Skin of body (tissue), 2 donors: ENCODE results near the gene CAPN14. TPM values are rescaled to one million over a fixed set of nuclear protein-coding genes. Genes with fewer than 3 reads are reported as not detected.

Experiments used
- DNase-seq: peaks from one replicate; lab custom pipeline; 2025; lab: John Stamatoyannopoulos, UW
- total RNA-seq: library from RNA; depleted of rRNA; stranded (reverse); fragments of >200 nt; gene quantifications from one replicate; pipeline ENCODE4 v1.2.3, GENCODE V29; 2014

CAPN14 gene
- total RNA-seq, 1 donor from 2014 or later: 0.49 TPM

DNA sequence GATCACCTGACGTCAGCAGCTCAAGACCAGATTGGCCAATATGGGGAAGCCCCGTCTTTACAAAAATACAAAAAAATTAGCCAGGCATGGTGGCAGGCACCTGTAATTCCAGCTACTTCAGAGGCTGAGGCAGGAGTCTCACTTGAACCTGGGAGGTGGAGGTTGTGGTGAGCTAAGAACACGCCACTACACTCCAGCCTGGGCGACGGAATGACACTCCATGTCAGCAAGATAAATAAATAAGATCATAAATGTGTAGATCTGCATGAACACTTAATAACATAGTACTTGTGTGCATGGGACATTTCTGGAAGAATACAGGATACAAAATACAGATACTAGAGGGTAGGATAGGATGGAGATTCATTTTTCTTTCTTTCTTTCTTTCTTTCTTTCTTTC is 25.7 kb upstream of the CAPN14 start:
- DNase-seq: no peak

DNA sequence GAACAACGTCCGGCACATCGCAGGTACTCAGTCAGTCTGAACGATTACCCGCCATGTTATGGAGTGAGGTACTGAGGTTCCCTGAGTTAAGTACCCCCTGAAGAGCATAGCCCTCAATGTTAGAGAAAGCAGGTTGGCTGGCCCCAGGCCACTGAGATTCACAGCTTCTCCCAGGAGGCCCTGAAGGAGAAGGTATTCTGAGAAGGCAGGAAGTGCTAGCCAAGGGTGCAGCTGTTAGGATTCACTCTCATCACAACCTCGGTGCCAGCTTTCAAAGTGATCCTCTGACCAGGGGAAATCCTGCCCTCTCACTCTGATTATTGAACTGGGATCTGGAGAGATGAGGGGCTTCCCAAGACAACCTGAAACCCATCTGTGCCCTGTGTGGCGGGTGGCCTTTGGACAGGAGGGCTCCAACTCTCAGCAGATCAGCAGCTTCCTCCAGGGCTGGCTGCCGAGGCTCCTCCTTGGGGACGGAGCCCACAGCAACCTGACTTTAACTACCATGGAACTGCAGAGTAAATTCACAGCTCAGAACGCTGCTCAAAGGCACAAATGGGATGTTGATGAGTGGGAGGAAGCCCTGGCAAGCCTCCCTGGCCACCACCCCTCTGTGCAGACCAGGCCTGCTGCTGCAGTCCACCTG is 24.4 kb upstream of the CAPN14 start:
- no peak for DNase-seq

DNA sequence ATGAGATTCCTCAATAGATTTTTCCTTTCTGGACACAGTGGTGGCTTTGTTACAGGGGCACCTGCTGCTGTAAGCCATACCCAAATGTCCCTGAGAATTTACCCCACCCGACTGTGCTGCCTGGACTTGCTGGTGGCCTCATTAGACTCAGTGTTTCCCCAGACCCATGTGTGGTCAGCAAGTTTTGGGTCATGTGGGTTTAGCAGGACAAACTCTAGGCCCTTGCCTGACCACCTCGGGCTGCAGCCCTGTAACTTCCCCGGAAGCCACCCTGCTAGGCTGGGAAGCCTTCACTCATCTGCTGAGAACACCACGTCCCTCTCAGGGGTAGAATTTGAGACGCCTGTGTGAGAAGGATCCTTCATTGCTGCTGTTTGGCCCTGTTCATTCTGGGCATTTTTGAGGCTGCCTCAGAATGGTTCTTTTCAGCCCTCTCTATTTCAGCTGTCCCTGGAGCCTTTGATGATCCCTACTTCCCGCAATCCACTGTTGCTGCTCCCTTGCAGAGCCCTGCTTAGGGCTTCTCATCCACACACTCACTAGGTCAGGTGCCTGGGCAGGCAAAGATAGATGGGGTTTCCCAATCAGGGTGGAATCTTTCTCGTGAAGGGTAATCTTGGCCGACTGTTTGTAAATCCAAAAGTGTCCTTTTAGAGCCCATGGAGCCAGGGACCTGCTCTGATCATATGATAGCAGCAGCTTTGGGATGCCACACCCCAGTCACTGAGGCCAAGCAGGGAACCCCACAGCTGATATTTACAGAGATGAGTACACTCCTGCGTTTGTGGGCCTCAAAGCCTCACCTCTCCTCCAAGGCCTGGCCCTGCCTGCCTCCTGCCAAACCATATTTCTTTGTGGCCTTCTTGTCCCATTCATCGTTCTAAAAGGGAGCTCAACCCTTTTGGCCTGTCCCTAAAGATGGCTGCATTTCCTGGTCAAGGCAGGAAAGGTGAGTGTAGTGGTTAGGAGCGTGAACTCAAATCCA is 23.4 kb upstream of the CAPN14 start:
- no peak for DNase-seq

DNA sequence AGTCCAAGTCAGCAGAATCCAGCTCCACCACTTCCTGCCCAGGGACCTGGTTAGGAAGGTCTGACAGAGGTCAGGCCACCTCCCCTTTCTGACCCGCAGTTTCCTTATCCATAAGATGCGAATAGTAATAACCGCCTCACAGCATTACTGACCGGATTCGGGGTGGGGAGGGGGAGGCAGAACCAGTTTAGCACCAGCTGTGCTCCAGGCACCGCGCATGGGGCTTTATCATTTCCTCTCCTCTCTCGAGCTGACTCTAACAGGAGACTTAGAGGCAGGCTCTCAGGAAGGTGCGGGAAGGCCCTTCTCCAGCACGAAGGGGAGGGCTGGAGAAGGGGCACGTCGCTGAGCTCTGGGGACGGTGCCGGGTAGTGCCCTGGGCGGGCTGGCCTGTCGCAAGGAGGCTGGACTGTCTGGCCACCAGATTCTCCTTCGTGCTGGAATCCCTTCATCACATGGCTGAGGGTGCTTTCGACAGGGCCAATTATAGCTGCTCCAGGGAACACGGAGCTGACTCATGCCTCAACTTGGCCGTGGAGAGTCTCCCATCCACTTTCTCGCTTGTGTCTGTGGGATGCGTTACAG is 22.4 kb upstream of the CAPN14 start:
- no peak for DNase-seq

DNA sequence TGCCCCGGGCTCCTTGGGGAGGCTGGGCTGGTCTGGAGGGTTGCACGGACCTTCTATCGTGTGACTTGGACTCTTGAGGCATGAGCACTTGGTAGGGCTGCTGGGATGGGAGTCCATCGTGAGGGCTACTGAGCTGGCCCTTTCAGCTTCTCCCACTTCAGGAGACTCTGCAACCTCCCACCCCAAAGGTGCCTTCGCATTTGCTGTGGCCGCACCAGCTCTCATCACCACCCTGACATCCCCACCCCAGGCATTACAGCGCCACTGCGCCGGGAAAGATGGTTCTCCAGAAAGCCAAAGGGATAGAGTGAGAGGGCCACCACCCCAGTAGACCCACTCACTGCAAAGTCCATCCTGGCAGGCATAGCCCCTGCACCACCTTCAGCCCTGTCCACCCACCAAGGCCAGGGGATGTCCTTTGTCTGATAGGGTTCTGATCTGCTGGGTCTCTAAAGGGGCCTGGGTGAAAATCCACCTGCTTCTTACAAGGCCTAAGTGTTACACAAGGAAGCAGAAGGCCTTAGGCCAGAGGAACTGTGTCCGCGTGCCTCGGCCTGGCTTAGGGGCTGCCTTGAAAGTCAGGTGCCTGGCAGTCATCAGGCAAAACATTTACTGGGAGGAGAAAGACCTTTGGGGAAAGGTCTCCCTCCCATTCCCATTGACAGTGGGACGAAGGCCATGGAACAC is 21.7 kb upstream of the CAPN14 start:
- DNase-seq: no peak

DNA sequence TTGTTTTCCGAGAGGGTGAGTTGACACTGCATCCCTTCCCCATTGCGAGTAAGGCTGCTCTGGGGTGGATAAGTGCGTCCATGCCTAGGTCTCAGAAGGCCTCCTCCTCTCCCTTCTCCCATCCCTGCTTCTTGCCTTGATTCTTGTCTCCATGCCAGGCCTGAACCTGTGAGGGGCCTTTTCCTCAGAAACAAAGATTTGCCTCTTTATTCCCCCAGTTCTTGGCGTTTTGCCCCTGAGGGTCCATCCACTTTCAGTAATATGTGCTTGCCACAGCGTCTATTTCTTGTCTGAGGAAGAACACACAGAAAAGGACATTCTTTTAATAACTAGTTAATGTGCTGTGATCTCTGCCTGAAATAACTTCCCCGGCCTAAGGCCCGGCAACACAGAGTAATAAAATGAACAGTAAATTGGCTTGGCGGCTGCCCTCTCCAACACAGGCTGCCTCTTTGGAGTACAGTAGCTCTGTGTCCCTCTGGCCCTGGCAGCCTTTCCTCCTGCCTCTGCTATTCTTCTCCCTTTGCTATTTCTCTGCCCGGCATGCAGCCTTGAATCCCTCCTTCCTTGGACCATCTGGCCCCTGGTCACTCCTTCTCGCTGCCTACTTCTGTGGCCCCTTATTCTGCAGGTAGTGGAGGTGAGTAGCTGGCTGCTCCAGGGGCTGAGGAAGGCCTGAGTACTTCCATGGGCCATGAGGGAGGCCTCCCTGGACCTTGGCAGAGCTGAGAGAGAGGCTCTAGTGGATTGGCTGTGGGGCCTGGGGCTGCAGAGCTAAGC is 21.0 kb upstream of the CAPN14 start:
- no peak for DNase-seq

DNA sequence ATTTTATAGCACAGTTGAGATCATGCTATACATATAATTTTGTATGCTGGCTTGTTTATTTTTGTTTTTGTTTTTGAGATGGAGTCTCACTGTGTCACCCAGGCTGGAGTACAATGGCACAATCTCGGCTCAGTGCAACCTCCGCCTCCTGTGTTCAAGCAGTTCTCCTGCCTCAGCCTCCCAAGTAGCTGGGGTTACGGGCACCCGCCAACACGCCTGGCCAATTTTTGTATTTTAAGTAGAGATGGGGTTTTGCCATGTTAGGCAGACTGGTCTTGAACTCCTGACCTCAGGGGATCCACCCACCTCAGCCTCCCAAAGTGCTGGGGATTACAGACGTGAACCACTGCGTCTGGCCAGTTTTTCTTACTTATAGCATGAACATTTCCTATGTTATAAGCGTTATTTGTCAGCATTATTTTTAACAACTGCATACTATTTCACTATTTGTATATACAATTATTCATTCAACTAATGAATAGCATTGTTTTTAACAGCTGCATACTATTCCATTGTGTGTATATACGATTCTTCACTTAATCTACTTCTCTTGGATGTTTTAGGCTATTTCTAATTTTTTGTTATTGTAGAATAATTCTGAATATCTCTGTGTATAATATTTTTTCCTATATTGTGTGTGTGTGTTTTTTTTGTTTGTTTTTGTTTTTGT is 20.2 kb upstream of the CAPN14 start:
- DNase-seq: no peak

DNA sequence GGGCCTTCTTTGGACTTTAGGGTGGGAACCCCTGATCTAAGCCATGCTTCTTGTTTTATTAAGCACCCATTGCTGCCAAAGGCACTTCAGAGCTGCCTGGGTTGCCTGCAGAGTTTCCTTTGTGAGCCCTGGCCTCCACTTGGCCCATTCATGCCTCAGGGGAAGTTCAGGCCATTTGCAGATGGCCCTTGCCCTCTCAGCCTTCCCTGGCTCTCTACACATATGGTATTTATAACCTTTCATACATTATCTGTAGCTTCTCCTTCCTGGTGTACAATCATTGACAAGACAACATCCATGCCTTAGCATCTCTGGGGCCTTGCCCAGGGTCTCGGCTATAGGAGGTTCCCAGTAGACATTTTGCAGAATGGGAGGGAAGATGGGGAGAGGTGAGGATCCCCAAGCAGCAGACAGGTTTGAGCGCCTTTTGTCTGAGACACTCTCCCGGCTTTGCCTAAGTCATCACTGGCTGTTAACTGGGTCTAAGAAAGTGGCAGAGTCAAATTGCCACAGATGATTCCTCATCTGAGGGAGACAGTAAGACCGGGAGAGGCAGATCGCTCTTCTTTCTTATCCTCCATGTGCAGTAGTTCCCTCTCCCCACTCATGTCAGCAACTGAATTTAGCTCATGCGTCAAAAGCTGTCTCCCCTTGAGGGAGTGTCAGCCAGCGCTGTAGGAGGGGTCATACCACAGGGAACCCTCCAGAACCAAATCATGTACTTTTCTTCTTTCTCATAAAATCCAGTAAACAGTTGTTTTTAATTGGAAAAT is 19.3 kb upstream of the CAPN14 start:
- DNase-seq: no peak

DNA sequence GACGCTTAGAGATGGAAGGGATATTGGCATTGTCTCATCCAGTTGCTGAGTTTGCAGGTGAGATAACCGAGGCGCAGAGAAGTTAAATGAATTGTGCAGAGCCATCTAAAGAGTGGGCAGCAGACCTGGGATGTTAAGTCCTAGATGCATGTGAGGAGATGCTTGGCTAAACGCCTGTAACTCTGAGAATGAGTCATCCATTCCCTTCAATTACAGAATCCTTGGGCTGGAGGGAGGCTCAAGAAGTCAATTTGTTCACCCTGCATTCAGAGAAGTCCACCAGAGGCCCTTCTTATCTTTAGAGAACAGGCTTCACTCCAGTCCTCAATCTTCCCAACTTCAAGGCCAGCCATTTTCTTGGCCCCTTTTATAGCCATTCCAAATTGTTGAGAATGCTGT is 18.2 kb upstream of the CAPN14 start:
- no peak for DNase-seq

DNA sequence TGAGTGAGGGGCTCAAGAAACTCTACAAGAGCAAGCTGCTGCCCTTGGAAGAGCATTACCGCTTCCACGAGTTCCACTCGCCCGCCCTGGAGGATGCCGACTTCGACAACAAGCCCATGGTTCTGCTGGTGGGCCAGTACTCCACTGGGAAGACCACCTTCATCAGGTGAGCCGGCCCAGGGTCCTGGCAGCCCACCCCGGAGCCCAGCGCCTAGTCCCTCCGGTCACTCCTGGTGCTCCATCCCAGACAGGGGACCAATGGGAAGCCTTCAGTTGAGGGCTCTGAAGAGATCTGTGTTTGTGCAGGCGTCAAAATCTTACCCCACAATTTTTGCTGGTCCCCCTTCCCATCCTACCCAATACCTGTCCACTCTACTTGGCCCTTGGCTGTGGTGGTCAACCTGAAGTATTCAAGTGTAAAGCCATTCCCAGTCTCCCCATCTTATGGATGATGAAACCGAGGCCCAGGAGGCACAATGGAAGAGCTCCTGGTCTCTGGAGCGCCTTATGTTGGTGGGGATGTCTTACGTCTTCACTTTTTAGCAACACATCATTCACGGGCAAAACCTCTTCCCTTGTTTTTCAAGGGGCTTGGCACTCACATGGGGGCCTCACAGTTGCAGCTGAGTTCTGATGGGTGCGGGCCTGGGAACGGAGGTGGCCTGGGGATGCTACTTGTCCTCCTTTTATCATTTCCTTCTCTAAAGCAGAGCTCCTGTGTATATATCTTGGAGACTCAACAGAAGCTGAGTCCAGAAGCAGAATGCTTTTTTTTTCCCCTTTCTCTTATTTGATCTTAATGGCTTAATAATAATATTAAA is 17.6 kb upstream of the CAPN14 start:
- no peak for DNase-seq

DNA sequence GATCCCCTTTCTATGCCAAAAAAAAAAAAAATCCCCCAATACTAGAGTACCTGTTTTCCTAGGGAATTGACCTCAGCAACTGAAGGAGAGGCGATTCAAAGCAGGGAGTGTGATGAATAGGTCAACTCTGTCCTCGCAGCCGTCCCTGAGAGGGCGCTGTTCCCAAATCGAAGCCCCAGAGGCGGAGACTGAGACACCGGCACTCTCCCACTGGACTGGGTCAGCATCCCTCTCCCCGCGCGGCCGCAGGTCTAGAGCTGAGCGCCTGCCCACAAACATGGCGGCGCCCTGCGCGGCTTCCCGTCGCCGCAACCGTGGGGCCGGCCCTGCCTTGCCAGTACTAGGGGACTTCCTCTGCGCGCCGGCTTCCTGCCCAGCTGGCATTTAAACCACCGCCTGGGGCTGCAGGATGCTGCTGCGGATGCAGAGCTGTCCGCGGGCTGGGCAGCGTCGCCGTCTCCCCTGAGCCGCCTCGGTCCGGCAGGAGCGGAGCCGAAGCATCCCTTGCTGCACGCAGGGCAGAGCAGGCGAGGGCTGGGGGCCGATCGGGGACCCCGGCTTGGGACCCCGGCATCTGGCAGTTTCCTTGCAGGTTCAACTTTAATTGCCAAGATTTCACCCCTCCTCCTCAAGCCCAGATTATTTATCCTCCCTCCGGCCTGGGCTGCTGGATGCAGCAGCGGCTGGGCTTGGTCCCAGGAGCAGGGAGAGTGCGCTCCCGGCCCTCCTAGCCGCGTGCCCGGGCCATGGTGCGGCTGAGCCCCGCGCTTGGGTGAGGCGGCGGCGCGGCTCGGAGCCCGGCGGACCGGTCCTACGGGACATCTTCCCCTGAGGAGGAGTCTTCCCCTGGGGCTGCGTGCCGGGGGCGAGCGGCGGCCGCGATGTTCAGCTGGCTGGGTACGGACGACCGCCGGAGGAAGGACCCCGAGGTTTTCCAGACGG is 16.7 kb upstream of the CAPN14 start, which contains the start of gene EHD3:
TSS of gene EHD3 (plus strand) at position 412 of the 942 bp plus-strand sequence. CDS start at position 882, 470 bp downstream.
- no peak for DNase-seq

DNA sequence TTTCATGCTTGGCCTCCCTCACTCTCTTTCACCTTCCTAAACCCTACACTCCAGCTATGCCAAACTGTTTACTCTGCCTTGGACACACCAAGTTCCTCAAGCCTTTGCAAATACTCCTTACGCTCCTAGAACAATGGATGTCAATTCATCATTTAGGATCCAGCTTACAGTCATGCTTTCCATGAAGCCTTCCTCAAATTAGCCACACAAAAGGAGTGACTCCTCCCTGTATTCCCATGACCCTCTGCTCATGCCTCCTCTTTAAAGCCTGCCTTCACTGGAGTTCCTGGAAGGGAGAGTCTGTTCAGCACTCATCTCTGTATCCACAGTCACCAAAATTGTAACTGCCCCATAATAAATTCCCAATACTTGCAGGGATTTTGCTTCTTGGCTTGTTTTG is 15.9 kb upstream of the CAPN14 start:
- no peak for DNase-seq

DNA sequence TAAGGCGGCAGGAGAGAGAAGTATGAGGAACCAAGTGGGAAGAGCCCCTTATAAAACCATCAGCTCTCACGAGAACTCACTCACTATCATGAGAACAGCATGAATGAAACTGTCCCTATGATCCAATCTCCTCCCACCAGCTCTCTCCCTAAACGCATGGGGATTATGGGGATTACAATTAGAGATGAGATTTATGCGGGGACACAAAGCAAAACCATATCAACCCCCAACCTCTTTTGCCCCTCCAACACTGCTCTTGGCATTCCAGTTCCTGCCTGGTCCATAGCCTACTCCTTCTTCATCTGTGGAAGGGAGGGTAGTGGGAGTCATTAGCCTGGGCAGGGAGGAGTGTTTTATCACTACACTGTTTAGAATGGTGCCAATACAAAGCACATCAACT is 15.3 kb upstream of the CAPN14 start:
- DNase-seq: no peak

DNA sequence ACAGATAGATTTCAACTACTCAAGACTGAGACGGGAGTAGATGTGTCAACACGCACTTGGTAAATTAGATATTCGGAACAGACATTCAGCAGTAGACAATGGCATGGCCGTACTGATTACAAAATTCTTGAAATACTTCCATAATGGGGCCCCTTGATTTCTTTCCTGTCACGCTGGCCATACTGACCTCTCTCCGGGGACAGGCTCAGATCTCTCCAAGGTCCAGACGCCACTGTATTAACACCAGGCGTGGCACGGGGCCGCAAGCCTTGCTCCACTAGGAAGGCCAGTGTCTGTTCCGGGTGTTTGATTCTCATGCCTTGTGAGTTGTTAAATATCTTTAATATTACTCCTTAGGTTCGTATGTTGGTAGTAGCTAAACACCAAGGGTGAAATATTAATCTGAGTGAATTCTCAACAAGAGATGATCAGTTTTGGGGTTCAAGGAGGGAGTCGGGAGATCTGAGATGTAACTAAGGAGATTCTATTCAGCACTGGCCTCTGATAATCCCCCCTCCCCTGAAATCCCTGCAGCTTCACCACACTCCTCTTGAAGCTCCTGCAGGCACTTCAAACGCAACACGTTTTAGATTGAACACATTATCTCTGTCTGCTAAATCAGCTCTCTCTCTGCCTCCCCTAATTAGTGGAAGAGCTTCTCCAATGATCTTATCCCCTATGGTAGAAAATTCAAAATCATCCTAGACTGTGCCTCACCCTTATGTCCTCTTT is 14.4 kb upstream of the CAPN14 start:
- DNase-seq: no peak

DNA sequence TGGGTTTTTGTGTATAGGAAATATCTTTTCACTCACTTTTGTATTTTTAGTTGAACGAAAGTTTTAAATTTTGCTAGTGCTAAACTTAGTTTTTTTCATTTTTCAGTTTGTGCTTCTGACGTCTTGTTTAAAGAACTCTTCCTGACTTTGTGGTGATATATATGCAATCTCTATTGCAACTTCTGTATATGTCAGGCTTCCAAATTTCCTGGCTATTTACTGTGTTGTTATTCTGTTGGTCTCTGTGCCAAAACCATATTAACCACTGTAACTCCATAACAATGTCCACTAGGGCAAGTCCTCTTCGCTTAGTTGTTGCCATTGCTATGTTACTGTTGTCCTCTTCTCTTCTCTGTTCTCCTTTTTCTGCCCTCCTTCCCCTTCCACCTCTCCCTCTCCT is 13.4 kb upstream of the CAPN14 start:
- DNase-seq: no peak

DNA sequence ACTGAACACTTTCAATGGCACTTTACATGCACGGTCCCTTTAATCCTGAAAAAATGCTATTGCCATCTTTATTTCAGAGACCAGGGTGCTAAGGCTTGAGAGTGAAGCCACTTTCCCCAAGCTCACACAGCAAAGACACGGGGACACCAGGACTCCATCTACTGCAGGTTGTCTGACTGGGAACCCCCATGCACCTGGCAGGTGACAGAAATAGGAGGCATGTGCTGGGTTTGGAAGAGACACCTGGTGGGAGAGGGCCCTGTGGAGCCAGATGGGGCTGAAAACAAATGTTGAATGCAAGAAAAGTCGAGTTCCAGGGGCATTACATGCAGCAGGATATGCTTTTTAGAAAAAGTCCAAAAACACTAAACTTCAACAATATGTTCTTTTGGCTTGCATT is 11.4 kb upstream of the CAPN14 start:
- DNase-seq: no peak

DNA sequence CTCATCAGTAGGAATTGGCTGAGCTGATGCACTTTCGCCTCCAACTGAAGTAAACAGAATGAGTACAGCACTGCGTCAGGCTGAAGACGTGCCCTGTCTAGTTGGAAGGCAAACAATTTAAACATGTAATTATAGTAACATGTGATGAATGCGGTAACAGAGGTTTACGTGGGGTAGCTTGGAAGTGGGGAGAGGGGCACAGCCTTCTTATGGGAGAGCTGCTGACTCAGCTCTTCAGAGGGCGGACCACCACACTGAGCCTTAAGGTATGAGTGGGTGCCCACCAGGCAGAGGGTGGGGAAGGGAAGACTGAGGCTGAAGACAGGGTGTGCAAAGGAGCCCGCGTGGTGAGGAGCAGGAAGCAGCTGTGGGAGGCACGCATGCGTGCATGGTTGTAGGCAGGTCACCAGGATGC is 10.4 kb upstream of the CAPN14 start:
- DNase-seq: no peak
